ENCODE results near the gene TCF12. TPM values are rescaled to one million over a fixed set of nuclear protein-coding genes. Genes with fewer than 3 reads are reported as not detected.

The TCF12 gene
- total RNA-seq, 1 experiment from 2014 or later, result 76.7 TPM

GRCh38 chr15:57319919-57320560, 401.6 kb downstream of the TCF12 start:
- H2BK15ac ChIP-seq (ENCODE audit: low read depth, low read length), result no peak overlapping the region
- no peak overlapping the region for H3K23ac ChIP-seq (ENCODE audit: insufficient read length, low read depth, low read length)
- no peak overlapping the region for H2AK5ac ChIP-seq (ENCODE audit: insufficient read length, low read length)
- H3T11ph ChIP-seq (ENCODE audit: low read length), result no peak overlapping the region
- no peak overlapping the region for H2BK12ac ChIP-seq (ENCODE audit: insufficient read length, low read depth, low read length)
- no peak overlapping the region for H2BK5ac ChIP-seq (ENCODE audit: insufficient read length, low read length)
- H4K91ac ChIP-seq (ENCODE audit: insufficient read length, low read depth, low read length), result no peak overlapping the region
- no peaks in the 10 kb centered on the region for H3K23me2 ChIP-seq (ENCODE audit: insufficient read length, low read depth, low read length, poor library complexity, severe bottlenecking)
- Mint-ChIP-seq H3K4me1 (peaks cover 29 to 47% of the 10 kb centered on the region in 2 experiments), H3K27me3 (ENCODE audit: low read depth) (no peaks in the 10 kb centered on the region), H3K9me3 (no peaks in the 10 kb centered on the region; a peak in 1 of 5 replicates), H3K27ac (peak overlapping the region in 1 of 3 experiments; percentile 58; a peak in 3 of 7 replicates), H3K36me3 (ENCODE audit: insufficient read depth in 1 of 3, low read depth in 3 of 3) (no peaks in the 10 kb centered on the region; a peak in 1 of 7 replicates), H3K4me3 (no peak overlapping the region)
- H3K27ac ChIP-seq (ENCODE audit: insufficient read length, low read depth, low read length), result no peak overlapping the region
- no peak overlapping the region for H2AFZ ChIP-seq (ENCODE audit: low read length)
- H3K18ac ChIP-seq (ENCODE audit: insufficient read length, low read depth, low read length), result no peak overlapping the region
- no peak overlapping the region for H4K8ac ChIP-seq (replicated peaks; ENCODE audit: insufficient read length, low read depth, low read length)
- TF ChIP-seq CTCF (conservative IDR thresholded peaks at IDR 0.05), result no peak
- H4K5ac ChIP-seq (ENCODE audit: insufficient read length, low read depth, low read length), result no peak overlapping the region
- no peaks in the 10 kb centered on the region for H3K79me1 ChIP-seq (ENCODE audit: insufficient read depth, low read depth, low read length, poor library complexity, severe bottlenecking)
- no peak overlapping the region for H2BK20ac ChIP-seq (ENCODE audit: low read depth, low read length, poor library complexity, severe bottlenecking)
- no peak overlapping the region for H2BK120ac ChIP-seq (ENCODE audit: low read depth, low read length, poor library complexity, severe bottlenecking)
- no peaks in the 10 kb centered on the region for H3K9me3 ChIP-seq (ENCODE audit: control insufficient read depth, low read depth, low read length)
- H4K20me1 ChIP-seq (ENCODE audit: control insufficient read depth, insufficient read depth, insufficient read length), result no peaks in the 10 kb centered on the region
- no peak overlapping the region for H3K9ac ChIP-seq (ENCODE audit: extremely low read depth, insufficient read length, low read length)
- H3K79me2 ChIP-seq (ENCODE audit: insufficient read depth, low read length), result no peaks in the 10 kb centered on the region
- no peaks in the 10 kb centered on the region for H3K27me3 ChIP-seq (ENCODE audit: insufficient read depth, low read length)
- H3K4me2 ChIP-seq (ENCODE audit: insufficient read depth, insufficient read length, low read length), result no peak overlapping the region
- H3K4me1 ChIP-seq (ENCODE audit: insufficient read depth, low read length), result peaks cover 3% of the 10 kb centered on the region; the same call in 1 of the 2 replicates
- DNase-seq, result no peak
- H3K14ac ChIP-seq (ENCODE audit: insufficient read depth, low read length), result no peak overlapping the region
- H3K56ac ChIP-seq (ENCODE audit: insufficient read length, low read depth, low read length), result no peak overlapping the region
- no CpG with 5 or more reads among the region's 23 CpGs for WGBS (ENCODE audit: extremely low coverage, insufficient read length, low lambda C conversion rate)
- H3K4ac ChIP-seq (ENCODE audit: low read depth, low read length), result no peak overlapping the region

All from H9 (cell line).